Fibroblast of the aortic adventitia (primary cell): ENCODE data around the gene TRPM5. TPM values are rescaled to one million over a fixed set of nuclear protein-coding genes. Genes with fewer than 3 reads are reported as not detected.

ENCODE experiments used
- DNase-seq: peaks from one replicate; pipeline ENCODE4 v3.0.0-alpha.2; 2010; ENCODE audit warnings: low read depth
- H3K4me3 ChIP-seq: 2 replicates; pipeline ENCODE4 v1.5.1; 2011; ENCODE audit warnings: low read depth, mild to moderate bottlenecking, control low read depth, low read length, moderate library complexity
- CTCF ChIP-seq: IDR thresholded peaks from 2 replicates; pipeline ENCODE4 v1.5.1; 2011; ENCODE audit warnings: mild to moderate bottlenecking, low read length, control low read depth, inconsistent platforms; ENCODE audit not compliant: insufficient read depth
- total RNA-seq: library from RNA; depleted of rRNA; stranded (reverse); fragments of >200 nt; gene quantifications from 2 replicates; pipeline ENCODE4 v1.2.3, GENCODE V29; 2012; ENCODE audit warnings: low replicate concordance

Gene TRPM5
- total RNA-seq, 1 donor, result not detected

GRCh38 chr11:2474059-2474901 is 30.0 kb upstream of the TRPM5 start:
- no peak overlapping the region for H3K4me3 ChIP-seq
- DNase-seq, result no peak
- no peak for TF ChIP-seq CTCF

GRCh38 chr11:2473361-2474058 is 29.2 kb upstream of the TRPM5 start:
- no peak for TF ChIP-seq CTCF
- H3K4me3 ChIP-seq, result no peak overlapping the region
- DNase-seq, result no peak

GRCh38 chr11:2472428-2473186 is 28.3 kb upstream of the TRPM5 start:
- no peak for DNase-seq
- H3K4me3 ChIP-seq, result no peak overlapping the region
- no peak for TF ChIP-seq CTCF

- no peak for TF ChIP-seq CTCF
- no peak overlapping the region for H3K4me3 ChIP-seq
- no peak for DNase-seq
Measured at GRCh38 chr11:2471804-2472096, 27.4 kb upstream of the TRPM5 start.

GRCh38 chr11:2471048-2471803 is 26.9 kb upstream of the TRPM5 start:
- no peak for DNase-seq
- TF ChIP-seq CTCF, result no peak
- no peak overlapping the region for H3K4me3 ChIP-seq

GRCh38 chr11:2470495-2470894 is 26.2 kb upstream of the TRPM5 start:
- no peak overlapping the region for H3K4me3 ChIP-seq
- DNase-seq, result no peak
- TF ChIP-seq CTCF, result no peak
